HCT116 (cell line): ENCODE measurements around the gene NAALADL2. TPM values are rescaled to one million over a fixed set of nuclear protein-coding genes. Genes with fewer than 3 reads are reported as not detected.

Experiments used
- ATAC-seq: fragments of 200-7000 bp; cut with Tn5 transposase; 2 replicates; pipeline ENCODE4 v1.9.1; 2020; ENCODE audit warnings: mild to moderate bottlenecking, moderate library complexity
- BruUV-seq: library from RNA; stranded (reverse); fragments of 400-500 nt; replicated peaks from 2 replicates; lab custom pipeline; 2021; lab: Mats Ljungman, UMichigan
- CTCF ChIA-PET: fragments of 300-600 bp; sonication (Branson Sonifier 250); formaldehyde crosslinking; loops from one replicate; lab custom pipeline; 2021; ENCODE audit warnings: antibody characterized with exemption; lab: Charles Lee
- POLR2A ChIA-PET: fragments of 300-600, 350-600 bp; sonication (Branson Sonifier 250); formaldehyde crosslinking; loops from one replicate; lab custom pipeline; 2021; ENCODE audit warnings: antibody characterized with exemption; lab: Charles Lee
- RAD21 ChIA-PET, 2 experiments: fragments of 300-600 bp; sonication (Branson Sonifier 250); formaldehyde crosslinking; loops; one replicate each; lab custom pipeline; 2023; ENCODE audit warnings: low total read pairs in 2 of 2; ENCODE audit not compliant: uncharacterized antibody in 2 of 2, unreplicated experiment in 2 of 2, low non-redundant PET in 1 of 2; lab: Charles Lee
- DNase-seq: peaks from one replicate; pipeline ENCODE4 v3.0.0-alpha.2; 2010; ENCODE audit warnings: low read depth, low spot score
- H2AFZ ChIP-seq: fragments of 200-600 bp; shearing (Covaris generic), sonication (generic); 2 replicates; pipeline ENCODE4 v1.6.1; 2017; ENCODE audit warnings: low read depth, mixed run types, mixed read lengths, antibody characterized with exemption, low read length; ENCODE audit not compliant: poor library complexity, severe bottlenecking
- H3K27ac ChIP-seq: 2 replicates; pipeline ENCODE4 v1.5.1; 2012; ENCODE audit warnings: low read depth, low read length
- H3K27me3 ChIP-seq: fragments of 200-600 bp; sonication (generic); 2 replicates; pipeline ENCODE4 v1.6.1; 2016; ENCODE audit warnings: mixed run types, low read length, mixed read lengths; ENCODE audit not compliant: insufficient read depth
- H3K36me3 ChIP-seq, 2 experiments: fragments of 200-500 bp in 1 of 2; fragments of 200-600 bp in 1 of 2; sonication (Bioruptor generic) in 1 of 2; sonication (generic) in 1 of 2; 2 replicates each; pipeline versions ENCODE4 v1.5.1 to v1.6.1; 2014 to 2016; ENCODE audit warnings: low read length in 2 of 2, inconsistent platforms in 1 of 2, mixed read lengths in 1 of 2, mixed run types in 1 of 2; ENCODE audit not compliant: insufficient read depth in 2 of 2, control insufficient read depth in 1 of 2
- H3K4me1 ChIP-seq, 2 experiments: fragments of 200-600 bp in 1 of 2; sonication (generic) in 1 of 2; 2 replicates each; pipeline versions ENCODE4 v1.5.1 to v1.6.1; 2012 to 2017; ENCODE audit warnings: low read length in 2 of 2, inconsistent platforms in 1 of 2, mild to moderate bottlenecking in 1 of 2, mixed read lengths in 1 of 2, mixed run types in 1 of 2, moderate library complexity in 1 of 2; ENCODE audit not compliant: insufficient read depth in 2 of 2, control insufficient read depth in 1 of 2
- H3K4me2 ChIP-seq: fragments of 200-600 bp; sonication (generic); 2 replicates; pipeline ENCODE4 v1.6.1; 2017; ENCODE audit warnings: mixed run types, low read length, mixed read lengths
- H3K4me3 ChIP-seq, 2 experiments: fragments of 200-600 bp in 1 of 2; sonication (generic) in 1 of 2; replicated peaks in 1 of 2; 2 replicates each; pipeline ENCODE4 v1.5.1; 2011 to 2016; ENCODE audit warnings: low read length in 2 of 2, control low read depth in 1 of 2, low read depth in 1 of 2, mild to moderate bottlenecking in 1 of 2, mixed read lengths in 1 of 2, mixed run types in 1 of 2
- H3K79me2 ChIP-seq: fragments of 200-600 bp; sonication (generic); 2 replicates; pipeline ENCODE4 v1.6.1; 2017; ENCODE audit warnings: mild to moderate bottlenecking, mixed run types, low read length, moderate library complexity, mixed read lengths; ENCODE audit not compliant: insufficient read depth
- H3K9ac ChIP-seq: fragments of 200-600 bp; sonication (generic); 2 replicates; pipeline ENCODE4 v1.6.1; 2016; ENCODE audit warnings: low read length, mixed read lengths
- H3K9me2 ChIP-seq: fragments of 200-600 bp; sonication (generic), shearing (Covaris generic); 2 replicates; pipeline ENCODE4 v1.6.1; 2017; ENCODE audit warnings: mixed run types, mild to moderate bottlenecking, moderate library complexity; ENCODE audit not compliant: insufficient read depth
- H3K9me3 ChIP-seq, 2 experiments: fragments of 200-500 bp in 1 of 2; fragments of 200-600 bp in 1 of 2; sonication (Bioruptor generic) in 1 of 2; sonication (generic) in 1 of 2; 2 replicates each; pipeline ENCODE4 v1.6.1; 2014 to 2017; ENCODE audit warnings: low read length in 2 of 2, mixed read lengths in 2 of 2, inconsistent platforms in 1 of 2, low read depth in 1 of 2, mild to moderate bottlenecking in 1 of 2, mixed run types in 1 of 2, moderate library complexity in 1 of 2; ENCODE audit not compliant: control insufficient read depth in 1 of 2, insufficient read depth in 1 of 2
- H4K20me1 ChIP-seq: fragments of 200-600 bp; sonication (generic), shearing (Covaris generic); 2 replicates; pipeline ENCODE4 v1.6.1; 2017; ENCODE audit warnings: mixed run types, mild to moderate bottlenecking, moderate library complexity; ENCODE audit not compliant: insufficient read depth
- ATF3 ChIP-seq: IDR thresholded peaks from 2 replicates; pipeline ENCODE4 v1.6.1; 2012
- CEBPB ChIP-seq: IDR thresholded peaks from 2 replicates; pipeline ENCODE4 v1.6.1; 2012; ENCODE audit warnings: low read depth
- CTCF ChIP-seq, 3 experiments: fragments of 200-600 bp in 1 of 3; sonication (generic) in 1 of 3; IDR thresholded peaks in 2 of 3; conservative IDR thresholded peaks in 1 of 3; 2 replicates each; pipeline ENCODE4 v1.5.1; 2012 to 2017; ENCODE audit warnings: low read depth in 2 of 3, low read length in 2 of 3, antibody characterized with exemption in 1 of 3, borderline replicate concordance in 1 of 3, control low read depth in 1 of 3, mild to moderate bottlenecking in 1 of 3, mixed read lengths in 1 of 3, mixed run types in 1 of 3, moderate library complexity in 1 of 3; ENCODE audit not compliant: insufficient read depth in 1 of 3
- EGR1 ChIP-seq: IDR thresholded peaks from 2 replicates; pipeline ENCODE4 v1.6.1; 2012; ENCODE audit warnings: low read depth
- ELF1 ChIP-seq: IDR thresholded peaks from 2 replicates; pipeline ENCODE4 v1.6.1; 2012; ENCODE audit warnings: low read depth, borderline replicate concordance
- EZH2phosphoT487 ChIP-seq: fragments of 200-600 bp; IDR thresholded peaks from 2 replicates; pipeline ENCODE4 v1.6.1; 2018; ENCODE audit warnings: antibody characterized with exemption, borderline replicate concordance
- FOSL1 ChIP-seq: IDR thresholded peaks from 2 replicates; pipeline ENCODE4 v1.6.1; 2012; ENCODE audit warnings: low read depth
- JUND ChIP-seq: IDR thresholded peaks from 2 replicates; pipeline ENCODE4 v1.6.1; 2012
- POLR2A ChIP-seq: IDR thresholded peaks from 2 replicates; pipeline ENCODE4 v1.7.0; 2011; ENCODE audit warnings: borderline replicate concordance; ENCODE audit not compliant: insufficient read depth, insufficient read length; ENCODE audit errors: extremely low read depth
- POLR2AphosphoS5 ChIP-seq: IDR thresholded peaks from 2 replicates; pipeline ENCODE4 v1.6.1; 2011; ENCODE audit warnings: mild to moderate bottlenecking, low read depth, low read length, moderate library complexity
- RAD21 ChIP-seq: IDR thresholded peaks from 2 replicates; pipeline ENCODE4 v1.6.1; 2012; ENCODE audit warnings: low read depth, mild to moderate bottlenecking
- SP1 ChIP-seq: IDR thresholded peaks from 2 replicates; pipeline ENCODE4 v1.6.1; 2012; ENCODE audit warnings: low read depth
- SRF ChIP-seq: IDR thresholded peaks from 2 replicates; pipeline ENCODE4 v1.6.1; 2012; ENCODE audit warnings: low read depth
- YY1 ChIP-seq: IDR thresholded peaks from 2 replicates; pipeline ENCODE4 v1.6.1; 2011; ENCODE audit warnings: low read length, low read depth, moderate library complexity, mild to moderate bottlenecking; ENCODE audit not compliant: insufficient replicate concordance; ENCODE audit errors: extremely low read depth
- ZBTB33 ChIP-seq: IDR thresholded peaks from 2 replicates; pipeline ENCODE4 v1.6.1; 2011; ENCODE audit warnings: mild to moderate bottlenecking, low read length, moderate library complexity; ENCODE audit not compliant: insufficient replicate concordance; ENCODE audit errors: extremely low read depth
- ZFX ChIP-seq: fragments of 450-650 bp; IDR thresholded peaks from 2 replicates; pipeline ENCODE4 v1.6.1; 2017
- intact Hi-C: fragments of 100-400 bp; cut with micrococcal nuclease; formaldehyde crosslinking; loops from 2 replicates; pipeline ENCODE4 v1.10.0; 2022
- total RNA-seq: library from RNA; stranded (reverse); gene quantifications from one replicate; pipeline ENCODE4 v1.2.1, GENCODE V29; 2021; ENCODE audit not compliant: unreplicated experiment

NAALADL2 gene
- total RNA-seq, 1 experiment from 2014 or later, result 2.9 TPM

- no peaks in the 10 kb centered on the region for H3K79me2 ChIP-seq
- POLR2A ChIA-PET, result no interaction called here
- H3K9ac ChIP-seq, result no peak overlapping the region
- H3K9me2 ChIP-seq, result no peaks in the 10 kb centered on the region
- H3K4me2 ChIP-seq, result no peak overlapping the region
- H3K36me3 ChIP-seq, result no peaks in the 10 kb centered on the region
- no peaks in the 10 kb centered on the region for H4K20me1 ChIP-seq
- TF ChIP-seq EZH2phosphoT487, result no peak
- TF ChIP-seq RAD21, result no peak
- TF ChIP-seq ZBTB33, result no peak
- TF ChIP-seq CEBPB, result no peak
- TF ChIP-seq YY1, result no peak
- TF ChIP-seq SP1, result no peak
- TF ChIP-seq ZFX, result no peak
- no peak for TF ChIP-seq ELF1
- TF ChIP-seq FOSL1, result no peak
- no peak for TF ChIP-seq CTCF (IDR thresholded peaks at IDR 0.05 in 2 of 3, conservative IDR thresholded peaks at IDR 0.05 in 1 of 3; ENCODE audit: borderline replicate concordance in 1 of 3, insufficient read depth in 1 of 3, low read depth in 2 of 3, low read length in 2 of 3)
- TF ChIP-seq ATF3, result no peak
- TF ChIP-seq EGR1, result no peak
- no peak for TF ChIP-seq JUND
- no peak for TF ChIP-seq SRF
- TF ChIP-seq POLR2AphosphoS5, result no peak
- no peak for TF ChIP-seq POLR2A
- H3K27ac ChIP-seq, result no peak overlapping the region
- intact Hi-C loops, result loop anchor here (10.0 kb wide), 1 partner anchor 1003 kb away; no protein-coding TSS in a partner anchor
- H3K9me3 ChIP-seq, result no peaks in the 10 kb centered on the region
- ATAC-seq (no peak), DNase-seq (no peak)
- no peak overlapping the region for H3K4me3 ChIP-seq
- BruUV-seq, result no TSS peak
- H2AFZ ChIP-seq, result no peak overlapping the region
- no peaks in the 10 kb centered on the region for H3K4me1 ChIP-seq
- RAD21 ChIA-PET, result no interaction called here
- CTCF ChIA-PET, result interaction anchor here (1.2 kb wide), 1 partner anchor 529 kb away, joined by 3 read pairs; no protein-coding TSS in a partner anchor
- no peaks in the 10 kb centered on the region for H3K27me3 ChIP-seq
These were observed 562.8 kb downstream of the NAALADL2 start for GRCh38 chr3:175421902-175422301.
